Activated CD4-positive, alpha-beta T cell treated with anti-CD3 and anti-CD28 coated beads, Interleukin-2, amount 10 ng/mL, durations not matched to agents 7 days and 5 days (primary cell): Measurements from ENCODE around the gene NPTXR. TPM values are rescaled to one million over a fixed set of nuclear protein-coding genes. Genes with fewer than 3 reads are reported as not detected.

Experiments
- CTCF ChIA-PET: fragments of 350-600 bp; sonication (Branson Sonifier 250); formaldehyde crosslinking; loops from one replicate; lab custom pipeline; 2021; ENCODE audit warnings: antibody characterized with exemption; lab: Charles Lee
- POLR2A ChIA-PET: fragments of 350-600 bp; sonication (Branson Sonifier 250); formaldehyde crosslinking; loops from one replicate; lab custom pipeline; 2021; ENCODE audit warnings: antibody characterized with exemption; lab: Charles Lee
- DNase-seq: peaks from one replicate; pipeline ENCODE4 v3.0.0-alpha.2; 2020
- H3K27ac Mint-ChIP-seq: one replicate; pipeline ENCODE4 v1.8.0; 2021; ENCODE audit warnings: mild to moderate bottlenecking, moderate library complexity, mixed read lengths
- H3K27me3 Mint-ChIP-seq: one replicate; pipeline ENCODE4 v1.8.0; 2021; ENCODE audit warnings: mixed read lengths
- H3K36me3 Mint-ChIP-seq: one replicate; pipeline ENCODE4 v1.8.0; 2021; ENCODE audit warnings: low read depth, mixed read lengths
- H3K4me1 Mint-ChIP-seq: one replicate; pipeline ENCODE4 v1.8.0; 2021; ENCODE audit warnings: mixed read lengths
- H3K4me3 Mint-ChIP-seq: one replicate; pipeline ENCODE4 v1.8.0; 2021; ENCODE audit warnings: mild to moderate bottlenecking, moderate library complexity, mixed read lengths
- H3K9me3 Mint-ChIP-seq: one replicate; pipeline ENCODE4 v1.8.0; 2021; ENCODE audit warnings: mixed read lengths
- total RNA-seq, 2 experiments: library from RNA; stranded (reverse); gene quantifications; one replicate each; pipeline ENCODE4 v1.2.3, GENCODE V29; 2021

NPTXR gene
- total RNA-seq, 2 experiments from 2014 or later, result 1.1 to 1.2 TPM

DNA sequence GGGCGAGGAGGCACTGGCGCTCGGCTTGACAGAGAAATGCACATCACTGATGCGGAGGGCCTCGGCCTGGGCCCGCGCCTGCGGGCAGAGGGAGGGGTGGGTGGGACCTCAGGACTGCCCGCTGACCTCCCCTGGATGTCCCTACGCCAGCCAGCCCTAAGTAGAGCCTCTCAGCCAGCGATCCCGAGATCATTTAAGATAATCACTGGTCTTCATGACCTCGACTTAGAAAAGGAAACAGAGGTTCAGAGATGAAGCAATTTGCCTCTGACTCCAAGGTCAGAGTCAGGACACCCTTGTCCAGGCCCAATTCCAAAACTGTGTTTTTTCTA is 23.3 kb upstream of the NPTXR start:
- Mint-ChIP-seq H3K27ac (no peak overlapping the region), H3K9me3 (no peaks in the 10 kb centered on the region), H3K4me3 (no peak overlapping the region), H3K4me1 (peaks cover 27% of the 10 kb centered on the region), H3K36me3 (peaks cover 9% of the 10 kb centered on the region), H3K27me3 (no peaks in the 10 kb centered on the region)
- no peak for DNase-seq
- ChIA-PET POLR2A (no interaction called here), CTCF (interaction anchor here (1.2 to 4.8 kb wide), 3 partner anchors 9 to 136 kb away, joined by 3 to 34 read pairs (median 29); no protein-coding TSS in a partner anchor)

DNA sequence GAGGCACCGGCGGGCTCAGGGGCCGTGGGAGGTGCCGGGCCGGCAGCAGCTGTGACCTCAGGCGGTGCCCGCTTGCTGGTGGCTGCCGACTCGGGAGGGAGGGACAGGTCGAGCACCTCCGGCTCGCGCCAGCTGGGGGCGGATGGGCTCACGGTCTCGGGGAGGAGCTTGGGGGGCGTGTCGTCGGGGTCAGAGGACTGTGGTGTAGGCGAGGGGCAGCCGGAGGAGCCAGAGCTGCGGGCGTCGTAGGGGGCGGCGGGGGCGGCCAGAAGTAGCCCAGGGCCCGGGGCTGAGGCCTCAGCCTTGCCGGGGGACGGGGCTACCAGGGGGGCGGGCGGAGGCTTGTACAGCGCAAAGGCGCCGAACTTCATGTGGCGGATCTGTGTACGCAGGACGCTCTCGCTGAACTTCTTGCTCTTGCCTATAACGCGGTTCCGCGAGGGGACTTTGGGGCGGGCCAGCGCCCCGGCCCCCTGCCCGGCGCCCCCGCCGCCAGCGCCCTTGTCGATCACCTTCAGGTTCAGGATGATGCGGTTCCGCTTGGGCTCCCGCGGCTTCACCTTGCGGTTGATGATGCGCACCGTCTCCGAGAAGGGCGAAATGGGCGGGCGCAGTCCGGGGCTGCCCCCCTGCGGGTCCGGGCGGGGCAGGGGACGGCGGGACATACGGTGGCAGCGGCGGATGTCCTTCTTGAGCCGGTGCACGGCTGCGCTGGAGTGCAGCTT is 22.7 kb upstream of the NPTXR start:
- peaks cover 9% of the 10 kb centered on the region for H3K36me3 Mint-ChIP-seq
- no peaks in the 10 kb centered on the region for H3K9me3 Mint-ChIP-seq
- H3K4me1 Mint-ChIP-seq, result peaks cover 27% of the 10 kb centered on the region
- no peak overlapping the region for H3K4me3 Mint-ChIP-seq
- no peaks in the 10 kb centered on the region for H3K27me3 Mint-ChIP-seq
- ChIA-PET POLR2A (no interaction called here), CTCF (interaction anchor here (4.8 kb wide), 1 partner anchor 14 kb away, joined by 29 read pairs; no protein-coding TSS in a partner anchor)
- H3K27ac Mint-ChIP-seq, result no peak overlapping the region
- DNase-seq, result no peak

DNA sequence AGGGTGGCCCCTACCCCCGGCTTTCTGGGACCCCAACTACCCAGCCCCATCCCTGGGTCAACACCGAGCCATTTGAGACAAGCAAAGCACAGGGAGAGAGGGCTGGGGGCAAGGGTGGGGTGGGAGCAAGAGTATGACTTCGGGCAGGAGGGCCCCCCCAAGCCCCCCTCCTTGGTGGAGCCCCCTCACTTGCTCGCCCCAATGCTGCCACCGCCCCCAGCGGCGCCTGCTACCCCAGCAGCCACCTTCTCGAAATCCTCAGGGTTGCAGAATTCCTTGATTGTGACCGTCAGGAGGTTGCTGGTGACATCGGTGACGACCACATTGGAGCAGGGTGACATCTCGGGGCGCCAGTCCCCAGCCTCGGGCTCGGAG is 22.2 kb upstream of the NPTXR start:
- ChIA-PET POLR2A (no interaction called here), CTCF (no interaction called here)
- no peaks in the 10 kb centered on the region for H3K9me3 Mint-ChIP-seq
- no peak for DNase-seq
- no peaks in the 10 kb centered on the region for H3K27me3 Mint-ChIP-seq
- no peak overlapping the region for H3K4me3 Mint-ChIP-seq
- H3K4me1 Mint-ChIP-seq, result peaks cover 26% of the 10 kb centered on the region
- no peak overlapping the region for H3K27ac Mint-ChIP-seq
- peaks cover 9% of the 10 kb centered on the region for H3K36me3 Mint-ChIP-seq

DNA sequence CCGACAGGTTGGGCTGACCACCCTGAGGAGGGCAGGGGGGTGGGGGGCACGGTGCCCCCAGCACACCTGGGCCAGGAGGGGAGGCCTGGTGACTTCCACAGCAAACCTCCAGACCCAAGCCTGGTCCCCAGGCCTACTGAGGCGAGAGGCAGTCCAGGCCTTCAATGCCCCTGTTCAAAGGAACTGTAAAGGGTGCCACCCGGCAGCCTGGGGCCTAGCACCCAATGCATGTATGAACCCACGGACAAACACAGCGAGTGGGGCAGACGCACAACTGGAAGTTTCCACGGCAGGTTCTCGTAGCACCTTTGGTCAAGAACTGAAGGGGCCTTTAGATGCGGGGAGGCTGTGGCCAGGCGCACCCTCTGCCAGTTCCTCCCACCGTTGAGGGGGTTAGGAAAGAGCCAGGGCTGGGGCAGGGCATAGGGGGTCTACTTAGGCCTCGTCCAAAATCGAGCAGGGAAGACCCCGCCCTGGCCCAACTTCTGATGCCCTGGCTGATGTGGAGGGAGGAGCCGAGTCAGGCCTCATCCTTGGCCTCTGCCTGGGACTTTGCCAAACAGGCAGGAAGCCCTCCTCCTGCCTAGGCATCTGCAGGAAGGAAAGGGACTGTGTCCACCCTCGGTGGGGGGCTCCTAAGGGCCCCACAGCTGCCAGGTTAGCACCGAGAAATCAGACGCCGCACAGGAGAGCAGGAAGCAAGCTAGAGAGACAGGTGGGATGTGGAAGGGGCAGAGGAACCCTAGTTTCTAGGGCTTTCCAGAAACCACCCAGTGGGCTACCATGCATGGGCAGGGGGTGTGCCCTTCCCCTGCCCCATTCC is 21.6 kb upstream of the NPTXR start:
- Mint-ChIP-seq H3K4me1 (peaks cover 20% of the 10 kb centered on the region), H3K27me3 (no peaks in the 10 kb centered on the region), H3K9me3 (no peaks in the 10 kb centered on the region), H3K27ac (no peak overlapping the region), H3K36me3 (peaks cover 9% of the 10 kb centered on the region), H3K4me3 (no peak overlapping the region)
- POLR2A ChIA-PET, result no interaction called here
- DNase-seq, result no peak
- CTCF ChIA-PET, result no interaction called here

DNA sequence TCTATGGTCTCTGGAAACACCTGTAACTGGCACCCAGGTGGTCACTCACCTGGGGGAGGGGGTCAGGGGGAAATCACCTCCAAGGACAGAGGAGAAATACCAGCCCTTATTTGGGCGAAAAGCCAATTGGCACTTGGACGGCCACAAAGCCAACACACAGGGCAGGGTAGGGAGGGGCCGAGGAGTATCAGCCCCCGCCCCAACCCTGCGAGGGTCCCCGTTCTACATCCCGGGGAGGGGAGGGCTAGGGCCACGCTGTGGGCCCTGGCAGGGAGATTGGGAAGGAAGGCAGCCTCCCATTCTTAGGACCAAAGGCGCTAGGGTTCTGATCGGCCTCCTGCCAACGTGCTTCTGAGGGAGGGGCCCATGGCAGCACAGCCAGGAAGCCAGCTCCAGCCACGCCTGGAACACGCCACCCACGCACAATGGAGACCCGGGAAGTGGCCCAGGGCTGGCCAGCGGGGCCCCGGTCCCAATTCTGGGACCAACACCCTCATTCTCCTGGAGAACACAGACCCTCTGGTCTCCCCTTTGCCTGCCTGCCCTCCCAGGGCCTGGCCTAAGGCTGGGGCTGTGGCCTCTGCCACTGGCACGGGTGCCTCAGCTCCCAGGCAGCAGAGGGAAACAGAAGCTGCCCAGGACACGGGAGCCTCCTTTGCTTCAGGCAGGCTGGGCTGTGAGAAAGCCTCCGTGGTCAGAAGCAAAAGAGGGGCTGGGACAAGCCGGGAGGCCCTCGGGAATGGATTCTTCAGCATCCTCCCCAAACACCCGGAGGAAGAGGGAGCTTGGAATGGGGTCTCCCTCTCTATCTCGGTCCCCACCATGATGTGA is 20.7 kb upstream of the NPTXR start:
- ChIA-PET CTCF (interaction anchor here (1.1 kb wide), 1 partner anchor 271 kb away, joined by 3 read pairs; no protein-coding TSS in a partner anchor), POLR2A (no interaction called here)
- no peak overlapping the region for H3K4me3 Mint-ChIP-seq
- DNase-seq, result no peak
- H3K36me3 Mint-ChIP-seq, result peaks cover 9% of the 10 kb centered on the region
- H3K4me1 Mint-ChIP-seq, result peaks cover 12% of the 10 kb centered on the region
- H3K27ac Mint-ChIP-seq, result no peak overlapping the region
- H3K27me3 Mint-ChIP-seq, result no peaks in the 10 kb centered on the region
- H3K9me3 Mint-ChIP-seq, result no peaks in the 10 kb centered on the region

DNA sequence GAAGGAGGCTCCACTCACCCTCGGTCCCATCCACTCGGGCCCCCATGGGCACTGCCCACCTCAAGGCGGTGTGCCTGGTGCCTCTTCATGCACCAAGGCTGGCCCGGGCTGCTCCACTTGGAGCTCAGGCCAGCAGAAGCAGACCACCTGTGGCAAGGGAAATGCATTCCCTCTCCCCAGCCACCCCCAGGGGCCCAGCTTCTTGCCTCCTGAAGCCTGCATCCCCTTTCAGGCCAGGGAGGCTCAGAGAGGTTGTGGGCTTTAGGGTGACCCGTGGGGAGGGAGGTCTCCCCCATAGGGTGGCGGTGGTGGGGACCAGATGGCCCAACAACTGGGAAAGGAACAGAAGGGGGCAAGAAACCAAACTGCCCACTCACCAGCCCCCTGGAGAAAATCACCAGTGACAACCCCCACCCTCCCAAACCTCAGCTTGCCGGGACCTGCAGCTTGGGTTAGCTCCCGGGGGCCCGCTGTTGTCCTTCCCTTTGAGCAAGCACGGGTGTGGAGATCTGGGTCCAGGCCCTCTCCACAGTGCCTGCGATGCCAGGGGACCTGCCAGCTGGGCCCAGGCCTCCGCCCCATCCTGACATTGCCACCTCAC is 19.8 kb upstream of the NPTXR start:
- POLR2A ChIA-PET, result no interaction called here
- Mint-ChIP-seq H3K27ac (no peak overlapping the region), H3K36me3 (peaks cover 4% of the 10 kb centered on the region), H3K9me3 (no peaks in the 10 kb centered on the region), H3K4me3 (no peak overlapping the region), H3K4me1 (peaks cover 4% of the 10 kb centered on the region), H3K27me3 (no peaks in the 10 kb centered on the region)
- DNase-seq, result no peak
- CTCF ChIA-PET, result interaction anchor here (1.1 kb wide), 1 partner anchor 272 kb away, joined by 3 read pairs; no protein-coding TSS in a partner anchor

DNA sequence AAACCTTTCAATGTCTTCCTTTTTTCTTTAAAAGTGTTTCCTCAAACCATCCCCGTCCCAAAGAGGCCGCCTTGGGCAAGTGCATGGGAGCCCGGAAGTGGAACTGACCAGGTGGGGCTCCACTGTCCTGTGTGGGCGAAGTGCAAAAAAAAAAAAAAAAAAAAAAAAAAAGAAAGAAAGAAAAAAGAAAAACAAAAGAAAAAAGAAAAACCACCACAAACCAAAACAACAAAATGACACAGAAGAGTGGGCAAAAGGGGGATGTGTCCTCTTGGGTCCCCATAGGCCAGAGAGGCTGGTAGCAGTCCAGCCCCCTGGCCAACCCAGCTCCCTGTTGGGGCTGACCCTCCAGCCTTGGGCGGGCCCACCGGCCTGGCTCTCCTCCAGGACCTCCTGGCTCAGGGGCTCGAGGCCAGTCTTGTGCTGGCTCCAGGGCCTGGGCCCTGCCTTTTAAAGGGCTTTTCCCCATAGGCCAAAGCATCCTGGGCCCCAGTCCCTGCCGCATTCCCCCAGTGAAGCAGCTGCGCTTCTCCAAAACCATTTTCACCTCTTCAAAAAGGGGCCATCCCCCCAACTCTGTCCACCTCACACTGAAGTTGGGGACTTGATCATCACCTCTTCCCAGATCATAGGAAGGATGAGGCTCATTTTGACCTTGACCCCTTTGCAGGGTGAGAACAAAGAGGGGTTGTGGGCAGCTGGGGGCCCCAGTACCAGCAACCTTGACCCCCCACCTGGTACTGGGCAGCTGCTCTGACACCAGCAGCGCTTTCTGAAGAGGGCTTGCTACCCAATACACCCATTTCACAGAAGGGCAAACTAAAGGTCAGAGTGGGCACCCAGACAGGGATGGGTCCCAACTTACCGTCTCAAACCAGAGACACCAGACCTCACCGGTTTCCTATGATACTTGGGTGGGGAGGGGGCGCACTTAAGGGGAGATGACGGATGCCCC is 18.8 kb upstream of the NPTXR start:
- Mint-ChIP-seq H3K9me3 (no peaks in the 10 kb centered on the region), H3K4me1 (no peaks in the 10 kb centered on the region), H3K4me3 (no peak overlapping the region), H3K36me3 (peaks cover 2% of the 10 kb centered on the region), H3K27ac (no peak overlapping the region), H3K27me3 (no peaks in the 10 kb centered on the region)
- DNase-seq, result no peak
- ChIA-PET POLR2A (no interaction called here), CTCF (no interaction called here)

DNA sequence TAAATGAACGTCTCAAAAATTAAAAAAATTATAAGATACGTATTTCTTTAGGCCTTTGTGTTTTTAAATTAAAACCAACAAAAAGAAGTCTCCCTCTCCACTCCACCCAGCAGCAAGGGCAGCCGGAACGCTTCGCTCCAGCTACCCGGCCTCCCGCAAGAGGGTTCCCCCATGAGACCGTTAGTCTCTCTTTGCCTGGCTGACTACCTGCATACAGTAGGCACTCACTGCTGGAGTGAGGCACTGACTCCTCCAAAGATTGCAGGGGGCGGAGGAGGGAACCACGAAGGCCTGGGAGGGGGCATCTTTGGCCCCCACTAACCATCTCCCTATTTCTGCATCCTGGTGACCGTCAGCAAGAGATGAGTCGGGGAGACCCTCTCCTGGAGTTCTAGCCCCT is 18.1 kb upstream of the NPTXR start:
- H3K4me1 Mint-ChIP-seq, result no peaks in the 10 kb centered on the region
- H3K4me3 Mint-ChIP-seq, result no peak overlapping the region
- POLR2A ChIA-PET, result no interaction called here
- CTCF ChIA-PET, result no interaction called here
- peaks cover 2% of the 10 kb centered on the region for H3K36me3 Mint-ChIP-seq
- no peak overlapping the region for H3K27ac Mint-ChIP-seq
- H3K27me3 Mint-ChIP-seq, result peaks cover 2% of the 10 kb centered on the region
- H3K9me3 Mint-ChIP-seq, result no peaks in the 10 kb centered on the region
- DNase-seq, result no peak

DNA sequence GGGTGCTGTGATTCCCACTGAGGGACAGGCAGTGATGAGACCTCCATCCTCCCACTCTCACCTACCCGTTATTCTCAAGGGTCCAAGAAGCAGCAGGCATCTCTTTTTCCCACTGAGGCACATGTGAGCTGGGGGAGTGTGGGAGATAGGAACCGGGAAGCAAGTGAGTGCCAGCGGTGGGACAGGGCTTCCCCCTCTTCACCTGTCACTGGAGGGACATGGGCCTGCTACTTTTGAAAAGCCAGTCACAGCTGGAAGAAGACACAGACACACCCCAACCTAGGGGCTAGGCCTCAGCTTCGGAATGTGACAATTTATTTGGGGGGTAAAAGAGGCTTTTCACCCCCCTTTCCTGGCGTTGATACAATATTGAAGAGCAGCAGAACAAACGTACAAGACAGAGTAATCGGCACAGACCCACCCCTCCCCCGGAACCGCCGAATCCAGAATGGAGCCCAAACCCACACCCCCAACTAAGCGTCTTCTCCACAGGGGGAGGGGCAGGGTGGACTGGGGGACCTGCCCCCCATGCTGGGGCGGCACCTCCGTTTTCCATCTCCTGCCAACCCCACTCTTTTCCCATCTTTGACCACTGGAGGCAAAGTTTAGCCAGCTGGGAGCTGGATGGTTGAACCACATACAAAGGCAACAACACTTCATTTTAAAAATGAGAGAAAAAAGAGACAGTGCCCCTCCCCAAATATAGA is 17.5 kb upstream of the NPTXR start:
- no peaks in the 10 kb centered on the region for H3K9me3 Mint-ChIP-seq
- CTCF ChIA-PET, result interaction anchor here (0.6 to 1.1 kb wide), 3 partner anchors 8 to 704 kb away, joined by 3 to 4 read pairs (median 3); no protein-coding TSS in a partner anchor
- no peak overlapping the region for H3K27ac Mint-ChIP-seq
- POLR2A ChIA-PET, result no interaction called here
- no peak overlapping the region for H3K4me3 Mint-ChIP-seq
- no peak for DNase-seq
- H3K36me3 Mint-ChIP-seq, result peaks cover 2% of the 10 kb centered on the region
- H3K27me3 Mint-ChIP-seq, result peaks cover 3% of the 10 kb centered on the region
- H3K4me1 Mint-ChIP-seq, result no peaks in the 10 kb centered on the region

DNA sequence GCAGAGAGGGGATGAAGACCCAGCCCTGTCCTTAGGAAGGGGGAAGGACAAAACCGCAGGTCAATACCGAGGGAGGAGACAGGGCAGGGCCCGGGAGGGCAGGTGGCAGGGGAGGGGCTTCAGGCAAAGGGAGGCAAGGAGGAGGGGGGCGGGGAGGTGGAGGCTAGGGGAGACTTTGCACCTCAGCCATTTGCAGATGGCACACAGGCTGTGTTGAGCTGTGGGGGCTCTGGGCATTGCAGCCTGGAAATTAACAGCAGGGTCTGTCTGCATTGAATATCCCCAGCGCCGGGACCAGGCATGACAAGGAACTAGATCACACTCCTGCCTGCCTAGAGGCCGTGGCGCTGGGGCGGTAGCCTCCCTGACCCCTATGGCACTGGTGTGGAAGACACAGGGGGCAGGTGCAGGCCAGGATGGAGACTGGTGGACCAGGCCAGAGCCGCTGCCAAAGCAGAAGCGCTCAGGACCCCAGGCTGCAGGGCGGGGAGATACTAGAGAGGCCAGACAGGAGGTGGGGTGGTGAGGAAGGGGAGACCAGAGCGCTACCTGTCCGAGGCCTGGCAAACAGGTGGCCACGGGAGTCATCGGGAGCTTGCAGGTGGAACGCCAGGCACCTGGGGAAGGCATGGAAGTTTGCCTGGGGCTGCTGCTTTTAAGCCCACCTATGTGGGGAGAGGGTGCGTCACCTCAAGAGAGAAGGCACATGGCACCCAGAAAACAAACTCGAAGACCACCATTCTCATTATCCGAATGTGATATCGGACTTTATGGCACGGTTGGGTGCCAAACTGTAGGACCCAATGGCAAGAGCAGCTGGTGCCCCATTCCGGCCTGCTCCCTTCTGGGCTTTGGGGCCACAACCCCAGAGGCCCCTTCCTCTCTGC is 16.7 kb upstream of the NPTXR start:
- ChIA-PET CTCF (interaction anchor here (0.6 to 4.7 kb wide), 3 partner anchors 9 to 144 kb away, joined by 3 to 34 read pairs (median 3); no protein-coding TSS in a partner anchor), POLR2A (no interaction called here)
- peaks cover 6% of the 10 kb centered on the region for H3K27me3 Mint-ChIP-seq
- no peaks in the 10 kb centered on the region for H3K9me3 Mint-ChIP-seq
- no peak overlapping the region for H3K27ac Mint-ChIP-seq
- DNase-seq, result no peak
- no peaks in the 10 kb centered on the region for H3K4me1 Mint-ChIP-seq
- no peak overlapping the region for H3K4me3 Mint-ChIP-seq
- H3K36me3 Mint-ChIP-seq, result no peaks in the 10 kb centered on the region
